Neuronal stem cell (in vitro differentiated cells): ENCODE data around the gene SYNE1.

ENCODE experiments used
- DNase-seq: peaks from one replicate; pipeline ENCODE4 v3.0.0-alpha.2; 2013; ENCODE audit warnings: low spot score
- H2AFZ ChIP-seq: one replicate; pipeline ENCODE4 v1.6.1; 2013; ENCODE audit warnings: mild to moderate bottlenecking, low read length, inconsistent platforms
- H2AK5ac ChIP-seq: 2 replicates; pipeline ENCODE4 v1.6.1; 2013; ENCODE audit warnings: low read depth, mild to moderate bottlenecking, inconsistent platforms, low read length, moderate library complexity, mixed read lengths
- H2BK120ac ChIP-seq: 2 replicates; pipeline ENCODE4 v1.6.1; 2013; ENCODE audit warnings: low read depth, mild to moderate bottlenecking, inconsistent platforms, low read length, moderate library complexity, mixed read lengths
- H2BK12ac ChIP-seq: one replicate; pipeline ENCODE4 v1.6.1; 2013; ENCODE audit warnings: low read length, inconsistent platforms
- H2BK15ac ChIP-seq: 2 replicates; pipeline ENCODE4 v1.6.1; 2013; ENCODE audit warnings: mild to moderate bottlenecking, low read length, inconsistent platforms, mixed read lengths
- H2BK5ac ChIP-seq: one replicate; pipeline ENCODE4 v1.6.1; 2013; ENCODE audit warnings: inconsistent platforms, mild to moderate bottlenecking, low read length, moderate library complexity
- H3K14ac ChIP-seq: one replicate; pipeline ENCODE4 v1.6.1; 2013; ENCODE audit warnings: low read length, inconsistent platforms
- H3K18ac ChIP-seq: 2 replicates; pipeline ENCODE4 v1.6.1; 2013; ENCODE audit warnings: low read length, inconsistent platforms
- H3K23ac ChIP-seq: 2 replicates; pipeline ENCODE4 v1.6.1; 2013; ENCODE audit warnings: low read depth, mild to moderate bottlenecking, mixed read lengths, low read length, inconsistent platforms; ENCODE audit not compliant: poor library complexity
- H3K27ac ChIP-seq: replicated peaks from 3 replicates; pipeline ENCODE4 v1.5.1; 2013; ENCODE audit warnings: low read length, inconsistent platforms
- H3K27me3 ChIP-seq, 3 experiments: 2 replicates each; pipeline ENCODE4 v1.6.1; 2013; ENCODE audit warnings: low read length in 3 of 3, mild to moderate bottlenecking in 2 of 3, inconsistent platforms in 1 of 3, low read depth in 1 of 3, mixed read lengths in 1 of 3, moderate library complexity in 1 of 3; ENCODE audit not compliant: control insufficient read depth in 3 of 3, insufficient read depth in 3 of 3
- H3K36me3 ChIP-seq, 2 donors: replicated peaks in 1 of 2; 2 replicates each; pipeline ENCODE4 v1.6.1; 2013; ENCODE audit warnings: low read length in 2 of 2; ENCODE audit not compliant: control insufficient read depth in 2 of 2, insufficient read depth in 2 of 2
- H3K4ac ChIP-seq: 2 replicates; pipeline ENCODE4 v1.6.1; 2013; ENCODE audit warnings: inconsistent platforms, mild to moderate bottlenecking, low read length, moderate library complexity
- H3K4me1 ChIP-seq, 2 donors: 1 replicate in 1 of 2; 2 replicates in 1 of 2; pipeline ENCODE4 v1.6.1; 2013; ENCODE audit warnings: low read length in 2 of 2, low read depth in 1 of 2; ENCODE audit not compliant: control insufficient read depth in 2 of 2, insufficient read depth in 1 of 2
- H3K4me2 ChIP-seq: one replicate; pipeline ENCODE4 v1.6.1; 2013; ENCODE audit warnings: mild to moderate bottlenecking, low read length, inconsistent platforms; ENCODE audit not compliant: insufficient read depth, poor library complexity, severe bottlenecking
- H3K4me3 ChIP-seq, 2 donors: 2 replicates each; pipeline ENCODE4 v1.5.1; 2013; ENCODE audit warnings: low read length in 2 of 2, mild to moderate bottlenecking in 2 of 2, inconsistent platforms in 1 of 2, moderate library complexity in 1 of 2
- H3K79me1 ChIP-seq: one replicate; pipeline ENCODE4 v1.6.1; 2013; ENCODE audit warnings: low read depth, mild to moderate bottlenecking, inconsistent platforms, low read length, moderate library complexity
- H3K9ac ChIP-seq: one replicate; pipeline ENCODE4 v1.6.1; 2013; ENCODE audit warnings: mild to moderate bottlenecking, low read depth, low read length, inconsistent platforms; ENCODE audit not compliant: poor library complexity
- H3K9me3 ChIP-seq, 2 donors: replicated peaks in 1 of 2; 2 replicates each; pipeline versions ENCODE3 to v1.6.1; 2013; ENCODE audit warnings: low read length in 2 of 2, mild to moderate bottlenecking in 2 of 2, inconsistent platforms in 1 of 2, low read depth in 1 of 2, mixed read lengths in 1 of 2, moderate library complexity in 1 of 2; ENCODE audit not compliant: control insufficient read depth in 2 of 2, insufficient read depth in 1 of 2
- H4K8ac ChIP-seq: one replicate; pipeline ENCODE4 v1.6.1; 2013; ENCODE audit warnings: low read depth, mild to moderate bottlenecking, inconsistent platforms, low read length, moderate library complexity
- H4K91ac ChIP-seq: one replicate; pipeline ENCODE4 v1.6.1; 2013; ENCODE audit warnings: low read length, low read depth, mild to moderate bottlenecking, inconsistent platforms; ENCODE audit not compliant: poor library complexity
- WGBS, 2 donors: extraction: QIAGEN DNeasy Blood & Tissue Kit; methylation state at CpG; one replicate each; pipeline ENCODE4 v1.1.7; 2013; ENCODE audit warnings: missing lambda C conversion rate in 2 of 2, mixed read lengths in 1 of 2; ENCODE audit not compliant: insufficient read length in 2 of 2, insufficient replicate concordance in 1 of 2; ENCODE audit errors: extremely low coverage in 2 of 2; 5-methylcytosine and 5-hydroxymethylcytosine counted together

The SYNE1 gene

GRCh38 chr6:152432758-152433157 lies 204.4 kb downstream of the SYNE1 start:
- Histone ChIP-seq H4K8ac (no peak overlapping the region), H2AK5ac (no peak overlapping the region), H3K23ac (no peak overlapping the region), H3K27ac (no peak overlapping the region), H3K18ac (no peak overlapping the region), H2BK5ac (no peak overlapping the region), H3K36me3 (no peaks in the 10 kb centered on the region), H3K9me3 (no peaks in the 10 kb centered on the region), H3K4me3 (no peak overlapping the region), H3K4me2 (no peak overlapping the region), H4K91ac (no peak overlapping the region), H3K4ac (no peak overlapping the region), H2AFZ (no peak overlapping the region), H2BK12ac (no peak overlapping the region), H3K27me3 (no peaks in the 10 kb centered on the region), H2BK120ac (no peak overlapping the region), H3K9ac (no peak overlapping the region), H2BK15ac (no peak overlapping the region), H3K14ac (no peak overlapping the region), H3K79me1 (no peaks in the 10 kb centered on the region), H3K4me1 (no peaks in the 10 kb centered on the region)
- DNase-seq = no peak
- no CpG with 5 or more reads among the region's 2 CpGs for WGBS, 2 donors

- no peak overlapping the region for H2AK5ac ChIP-seq
- no peak overlapping the region for H2AFZ ChIP-seq
- no peaks in the 10 kb centered on the region for H3K4me1 ChIP-seq
- H2BK15ac ChIP-seq = no peak overlapping the region
- no peak for DNase-seq
- no peaks in the 10 kb centered on the region for H3K36me3 ChIP-seq
- H3K27me3 ChIP-seq = no peaks in the 10 kb centered on the region
- H3K9me3 ChIP-seq = no peaks in the 10 kb centered on the region
- no CpG with 5 or more reads among the region's 11 CpGs for WGBS, 2 donors
- no peak overlapping the region for H4K8ac ChIP-seq
- no peak overlapping the region for H2BK5ac ChIP-seq
- H3K23ac ChIP-seq = no peak overlapping the region
- no peak overlapping the region for H3K4ac ChIP-seq
- no peak overlapping the region for H3K18ac ChIP-seq
- no peak overlapping the region for H3K27ac ChIP-seq
- H3K9ac ChIP-seq = no peak overlapping the region
- H3K4me2 ChIP-seq = no peak overlapping the region
- H2BK12ac ChIP-seq = no peak overlapping the region
- H2BK120ac ChIP-seq = no peak overlapping the region
- no peak overlapping the region for H3K4me3 ChIP-seq
- H4K91ac ChIP-seq = no peak overlapping the region
- H3K14ac ChIP-seq = no peak overlapping the region
- no peaks in the 10 kb centered on the region for H3K79me1 ChIP-seq
Observed at GRCh38 chr6:152428126-152428525, 209.0 kb downstream of the SYNE1 start.

GRCh38 chr6:152426276-152426675 lies 210.9 kb downstream of the SYNE1 start:
- no peaks in the 10 kb centered on the region for H3K27me3 ChIP-seq
- no peak overlapping the region for H2BK120ac ChIP-seq
- no CpG with 5 or more reads among the region's 6 CpGs for WGBS, 2 donors
- H2BK15ac ChIP-seq = no peak overlapping the region
- no peak overlapping the region for H3K27ac ChIP-seq
- no peak overlapping the region for H3K18ac ChIP-seq
- H3K4me3 ChIP-seq = no peak overlapping the region
- no peak overlapping the region for H3K23ac ChIP-seq
- H4K91ac ChIP-seq = no peak overlapping the region
- H3K9ac ChIP-seq = no peak overlapping the region
- no peak overlapping the region for H2AFZ ChIP-seq
- no peak overlapping the region for H3K4ac ChIP-seq
- no peak overlapping the region for H2BK12ac ChIP-seq
- H3K9me3 ChIP-seq = no peaks in the 10 kb centered on the region
- H2BK5ac ChIP-seq = no peak overlapping the region
- no peaks in the 10 kb centered on the region for H3K4me1 ChIP-seq
- no peak overlapping the region for H4K8ac ChIP-seq
- no peak for DNase-seq
- H3K79me1 ChIP-seq = no peaks in the 10 kb centered on the region
- H3K4me2 ChIP-seq = no peak overlapping the region
- H3K14ac ChIP-seq = no peak overlapping the region
- H2AK5ac ChIP-seq = no peak overlapping the region
- no peaks in the 10 kb centered on the region for H3K36me3 ChIP-seq

- H2BK12ac ChIP-seq = no peak overlapping the region
- H2BK5ac ChIP-seq = no peak overlapping the region
- no peaks in the 10 kb centered on the region for H3K79me1 ChIP-seq
- no peaks in the 10 kb centered on the region for H3K27me3 ChIP-seq
- H3K14ac ChIP-seq = no peak overlapping the region
- no peak overlapping the region for H3K9ac ChIP-seq
- no peak overlapping the region for H4K91ac ChIP-seq
- no peak overlapping the region for H3K4ac ChIP-seq
- no CpG with 5 or more reads among the region's 3 CpGs for WGBS, 2 donors
- no peak for DNase-seq
- no peaks in the 10 kb centered on the region for H3K9me3 ChIP-seq
- no peak overlapping the region for H2BK15ac ChIP-seq
- no peak overlapping the region for H3K18ac ChIP-seq
- H3K4me1 ChIP-seq = no peaks in the 10 kb centered on the region
- no peak overlapping the region for H3K4me3 ChIP-seq
- H3K23ac ChIP-seq = no peak overlapping the region
- H2AFZ ChIP-seq = no peak overlapping the region
- no peak overlapping the region for H2BK120ac ChIP-seq
- H3K4me2 ChIP-seq = no peak overlapping the region
- no peak overlapping the region for H3K27ac ChIP-seq
- no peak overlapping the region for H4K8ac ChIP-seq
- H2AK5ac ChIP-seq = no peak overlapping the region
- H3K36me3 ChIP-seq = no peaks in the 10 kb centered on the region
Observed at GRCh38 chr6:152423216-152424103, 213.7 kb downstream of the SYNE1 start.
